Transverse colon (tissue), 4 donors: ENCODE measurements around the gene RIN3. TPM values are rescaled to one million over a fixed set of nuclear protein-coding genes. Genes with fewer than 3 reads are reported as not detected.

Experiments
- DNase-seq: peaks from one replicate; pipeline ENCODE4 v3.0.0-alpha.2; 2019
- H3K27ac ChIP-seq, 4 donors: fragments of 200-600 bp; sonication (generic); 2 replicates each; pipeline ENCODE4 v1.5.1; 2016 to 2018; ENCODE audit warnings: inconsistent platforms in 4 of 4
- H3K27me3 ChIP-seq: fragments of 200-600 bp; sonication (generic); 2 replicates; pipeline ENCODE4 v1.5.1; 2017; ENCODE audit warnings: inconsistent platforms
- H3K36me3 ChIP-seq, 4 donors: fragments of 200-600 bp; sonication (generic); 2 replicates each; pipeline ENCODE4 v1.5.1; 2017 to 2019; ENCODE audit warnings: inconsistent platforms in 4 of 4
- H3K4me1 ChIP-seq, 4 donors: fragments of 200-600 bp; sonication (generic); 2 replicates each; pipeline ENCODE4 v1.5.1; 2017 to 2020; ENCODE audit warnings: inconsistent platforms in 4 of 4
- H3K4me3 ChIP-seq, 4 donors: fragments of 200-600 bp; sonication (generic); 1 replicate in 1 of 4; 2 replicates in 3 of 4; pipeline versions ENCODE4 v1.5.1 to v1.6.1; 2017 to 2019; ENCODE audit warnings: inconsistent platforms in 4 of 4
- H3K9me3 ChIP-seq, 2 donors: fragments of 200-600 bp; sonication (generic); 2 replicates each; pipeline ENCODE4 v1.5.1; 2017 to 2019; ENCODE audit warnings: inconsistent platforms in 2 of 2
- CTCF ChIP-seq, 5 experiments: fragments of 200-600 bp in 3 of 5; fragments of 450-650 bp in 2 of 5; sonication (generic) in 3 of 5; IDR thresholded peaks; 1 replicate in 2 of 5; 2 replicates in 3 of 5; pipeline ENCODE4 v1.5.1; 2016 to 2017; ENCODE audit warnings: antibody characterized with exemption in 5 of 5, inconsistent platforms in 3 of 5, mild to moderate bottlenecking in 2 of 5, moderate library complexity in 1 of 5
- EP300 ChIP-seq: sonication (generic); formaldehyde crosslinking; IDR thresholded peaks from one replicate; pipeline ENCODE4 v1.6.1; 2017; ENCODE audit warnings: antibody characterized with exemption, low read depth
- POLR2A ChIP-seq: fragments of 450-650 bp; IDR thresholded peaks from one replicate; pipeline ENCODE4 v1.6.1; 2016; ENCODE audit warnings: antibody characterized with exemption, mild to moderate bottlenecking, moderate library complexity
- POLR2AphosphoS5 ChIP-seq, 3 donors: sonication (generic); formaldehyde crosslinking; IDR thresholded peaks; one replicate each; pipeline ENCODE4 v1.6.1; 2016; ENCODE audit warnings: antibody characterized with exemption in 3 of 3
- whole genome bisulfite sequencing, 2 donors: methylation state at CpG; one replicate each; pipeline ENCODE4 v1.1.5; 2018; ENCODE audit warnings: low coverage in 1 of 2; 5-methylcytosine and 5-hydroxymethylcytosine counted together
- in situ Hi-C, 4 donors: fragments of 200-750 bp; cut with MboI; loops; one replicate each; pipeline versions ENCODE4 v1.15.0 to v1.15.1; 2017; ENCODE audit warnings: low sequenced_read_pairs in 3 of 4, low pct_ligation_motif_present in 1 of 4, low pct_unique_long_range_greater_than_20kb in 1 of 4
- intact Hi-C: fragments of 100-400 bp; cut with DNase I; formaldehyde crosslinking; loops from one replicate; pipeline ENCODE4 v1.15.1; 2023; ENCODE audit warnings: low total_unique reads
- total RNA-seq, 4 donors: library from RNA; depleted of rRNA; stranded (reverse); fragments of >200 nt; gene quantifications; one replicate each; pipeline ENCODE4 v1.1.0, GENCODE V29; 2016

RIN3 gene
- total RNA-seq, 4 donors from 2014 or later, result 16.2 to 24.3 (median 20.7) TPM

GRCh38 chr14:92633724-92634123 is 120.1 kb downstream of the RIN3 start:
- H3K27ac ChIP-seq, result peak overlapping the region in 1 of 4 donors; percentile 34
- H3K4me3 ChIP-seq, result no peak overlapping the region
- H3K36me3 ChIP-seq, result no peaks in the 10 kb centered on the region
- no peaks in the 10 kb centered on the region for H3K27me3 ChIP-seq
- DNase-seq, result no peak
- no peaks in the 10 kb centered on the region for H3K9me3 ChIP-seq
- intact Hi-C loops, result no loop called here
- H3K4me1 ChIP-seq, result peaks cover 0 to 8% (median 0%) of the 10 kb centered on the region in 4 donors
- in situ Hi-C loops, result no loop called here
- TF ChIP-seq POLR2A (no peak), POLR2AphosphoS5 (IDR thresholded peaks at IDR 0.05) (no peak), EP300 (no peak), CTCF (IDR thresholded peaks at IDR 0.05) (no peak)

- Histone ChIP-seq H3K4me3 (no peak overlapping the region), H3K27ac (no peak overlapping the region), H3K27me3 (no peaks in the 10 kb centered on the region), H3K9me3 (no peaks in the 10 kb centered on the region), H3K4me1 (peaks cover 0 to 8% (median 0%) of the 10 kb centered on the region in 4 donors), H3K36me3 (no peaks in the 10 kb centered on the region)
- TF ChIP-seq EP300, result no peak
- TF ChIP-seq POLR2A, result no peak
- no peak for TF ChIP-seq CTCF (IDR thresholded peaks at IDR 0.05)
- no peak for TF ChIP-seq POLR2AphosphoS5 (IDR thresholded peaks at IDR 0.05)
- 100% methylated on average over 4 of the region's 4 CpGs; no CpG with 5 or more reads in 1 of the 2 donors for WGBS, 2 donors
- in situ Hi-C loops (no loop called here), intact Hi-C loops (no loop called here)
- DNase-seq, result no peak
These were observed 121.5 kb downstream of the RIN3 start for GRCh38 chr14:92635031-92635430.

- Histone ChIP-seq H3K27me3 (no peaks in the 10 kb centered on the region), H3K4me1 (peaks cover 0 to 8% (median 0%) of the 10 kb centered on the region in 4 donors), H3K4me3 (no peak overlapping the region), H3K9me3 (no peaks in the 10 kb centered on the region), H3K27ac (no peak overlapping the region), H3K36me3 (no peaks in the 10 kb centered on the region)
- DNase-seq, result no peak
- no peak for TF ChIP-seq POLR2AphosphoS5 (IDR thresholded peaks at IDR 0.05)
- no peak for TF ChIP-seq EP300
- no peak for TF ChIP-seq POLR2A
- TF ChIP-seq CTCF (IDR thresholded peaks at IDR 0.05), result no peak
- WGBS, 2 donors, result 95 to 99% methylated on average over 4 of the region's 4 CpGs
- intact Hi-C loops (no loop called here), in situ Hi-C loops (no loop called here)
These were observed 122.3 kb downstream of the RIN3 start for GRCh38 chr14:92635896-92636295.

- Histone ChIP-seq H3K4me1 (peaks cover 0 to 8% (median 0%) of the 10 kb centered on the region in 4 donors), H3K36me3 (no peaks in the 10 kb centered on the region), H3K9me3 (no peaks in the 10 kb centered on the region), H3K27ac (no peak overlapping the region), H3K27me3 (no peaks in the 10 kb centered on the region), H3K4me3 (no peak overlapping the region)
- 81 to 100% methylated on average over 4 to 6 of the region's 7 CpGs for WGBS, 2 donors
- in situ Hi-C loops (no loop called here), intact Hi-C loops (no loop called here)
- no peak for DNase-seq
- no peak for TF ChIP-seq POLR2A
- TF ChIP-seq EP300, result no peak
- TF ChIP-seq POLR2AphosphoS5 (IDR thresholded peaks at IDR 0.05), result no peak
- no peak for TF ChIP-seq CTCF (IDR thresholded peaks at IDR 0.05)
These were observed 123.6 kb downstream of the RIN3 start for GRCh38 chr14:92637228-92637627.
